ENCODE data around the gene CAMK2G. TPM values are rescaled to one million over a fixed set of nuclear protein-coding genes. Genes with fewer than 3 reads are reported as not detected.

Gene CAMK2G
- polyA plus RNA-seq, 1 experiment: 43.8 TPM

DNA sequence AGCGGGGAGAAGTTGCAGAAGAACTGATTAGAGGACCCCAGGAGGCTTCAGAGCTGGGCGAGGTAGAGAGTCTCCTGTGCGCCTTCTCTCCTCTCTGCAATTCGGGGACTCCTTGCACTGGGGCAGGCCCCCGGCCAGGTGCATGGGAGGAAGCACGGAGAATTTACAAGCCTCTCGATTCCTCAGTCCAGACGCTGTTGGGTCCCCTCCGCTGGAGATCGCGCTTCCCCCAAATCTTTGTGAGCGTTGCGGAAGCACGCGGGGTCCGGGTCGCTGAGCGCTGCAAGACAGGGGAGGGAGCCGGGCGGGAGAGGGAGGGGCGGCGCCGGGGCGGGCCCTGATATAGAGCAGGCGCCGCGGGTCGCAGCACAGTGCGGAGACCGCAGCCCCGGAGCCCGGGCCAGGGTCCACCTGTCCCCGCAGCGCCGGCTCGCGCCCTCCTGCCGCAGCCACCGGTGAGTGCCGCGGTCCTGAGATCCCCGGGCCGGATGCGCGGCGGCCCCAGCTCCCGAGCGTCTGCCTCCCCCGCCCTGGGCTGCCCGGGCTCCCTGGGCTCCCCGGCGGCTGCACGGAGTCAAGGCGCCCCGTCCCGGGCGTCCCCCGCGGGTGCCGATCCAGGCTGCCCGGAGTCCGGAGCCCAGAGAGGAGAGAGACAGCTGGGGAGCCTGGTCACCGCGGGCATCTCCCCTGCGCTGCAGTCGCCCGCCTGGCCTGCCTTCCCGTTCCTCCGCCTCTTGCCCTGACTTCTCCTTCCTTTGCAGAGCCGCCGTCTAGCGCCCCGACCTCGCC, 36.6 kb upstream of the CAMK2G start, which contains the start of gene PLAU:
Gene PLAU, plus strand, starts transcription at position 369 of the 789 bp plus-strand sequence. CDS start 424 bp downstream, outside the sequence.
- POLR2A ChIA-PET: no interaction called here
- Histone ChIP-seq H3K36me3 (ENCODE audit: control insufficient read depth, insufficient read depth, low read length) (peaks cover 18% of the 10 kb centered on the region), H3K4me3 (ENCODE audit: low read depth, low read length) (peak within 1 kb of the TSS; percentile 65), H3K27me3 (ENCODE audit: control insufficient read depth, insufficient read depth, low read length) (no peaks in the 10 kb centered on the region)
- DNase-seq (ENCODE audit: low read depth): no peak
- CTCF ChIA-PET: interaction anchor here (0.8 to 1.0 kb wide), 2 partner anchors 9 to 19 kb away, joined by 3 to 5 read pairs; no protein-coding TSS in a partner anchor
- TF ChIP-seq, protein P1, sequence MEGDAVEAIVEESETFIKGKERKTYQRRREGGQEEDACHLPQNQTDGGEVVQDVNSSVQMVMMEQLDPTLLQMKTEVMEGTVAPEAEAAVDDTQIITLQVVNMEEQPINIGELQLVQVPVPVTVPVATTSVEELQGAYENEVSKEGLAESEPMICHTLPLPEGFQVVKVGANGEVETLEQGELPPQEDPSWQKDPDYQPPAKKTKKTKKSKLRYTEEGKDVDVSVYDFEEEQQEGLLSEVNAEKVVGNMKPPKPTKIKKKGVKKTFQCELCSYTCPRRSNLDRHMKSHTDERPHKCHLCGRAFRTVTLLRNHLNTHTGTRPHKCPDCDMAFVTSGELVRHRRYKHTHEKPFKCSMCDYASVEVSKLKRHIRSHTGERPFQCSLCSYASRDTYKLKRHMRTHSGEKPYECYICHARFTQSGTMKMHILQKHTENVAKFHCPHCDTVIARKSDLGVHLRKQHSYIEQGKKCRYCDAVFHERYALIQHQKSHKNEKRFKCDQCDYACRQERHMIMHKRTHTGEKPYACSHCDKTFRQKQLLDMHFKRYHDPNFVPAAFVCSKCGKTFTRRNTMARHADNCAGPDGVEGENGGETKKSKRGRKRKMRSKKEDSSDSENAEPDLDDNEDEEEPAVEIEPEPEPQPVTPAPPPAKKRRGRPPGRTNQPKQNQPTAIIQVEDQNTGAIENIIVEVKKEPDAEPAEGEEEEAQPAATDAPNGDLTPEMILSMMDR (IDR thresholded peaks at IDR 0.05; ENCODE audit: insufficient read depth, low read depth, low read length): no peak

DNA sequence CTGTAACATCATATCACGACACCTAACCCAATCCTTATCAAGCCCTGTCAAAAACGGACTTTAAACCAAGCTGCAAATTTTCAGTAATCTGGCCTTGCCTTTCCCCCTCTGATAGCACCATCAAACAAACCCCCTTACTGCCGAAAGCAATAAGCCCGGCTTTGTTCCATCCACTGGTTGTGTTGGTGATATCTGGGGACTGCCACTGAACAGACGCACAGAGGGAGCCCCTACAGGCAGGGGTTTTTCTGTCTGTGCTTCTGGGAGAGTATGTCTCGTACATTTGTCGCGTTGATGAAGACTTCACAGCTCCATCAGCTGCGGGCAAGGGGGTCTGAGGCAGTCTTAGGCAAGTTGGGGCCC, 36.0 kb upstream of the CAMK2G start:
- CTCF ChIA-PET: interaction anchor here (1.0 kb wide), 1 partner anchor 19 kb away, joined by 3 read pairs; no protein-coding TSS in a partner anchor
- POLR2A ChIA-PET: no interaction called here
- Histone ChIP-seq H3K4me3 (ENCODE audit: low read depth, low read length) (peak overlapping the region; percentile 65), H3K27me3 (ENCODE audit: control insufficient read depth, insufficient read depth, low read length) (no peaks in the 10 kb centered on the region), H3K36me3 (ENCODE audit: control insufficient read depth, insufficient read depth, low read length) (peaks cover 14% of the 10 kb centered on the region)
- no peak for DNase-seq (ENCODE audit: low read depth)
- TF ChIP-seq, protein P1 (IDR thresholded peaks at IDR 0.05; ENCODE audit: insufficient read depth, low read depth, low read length): no peak

DNA sequence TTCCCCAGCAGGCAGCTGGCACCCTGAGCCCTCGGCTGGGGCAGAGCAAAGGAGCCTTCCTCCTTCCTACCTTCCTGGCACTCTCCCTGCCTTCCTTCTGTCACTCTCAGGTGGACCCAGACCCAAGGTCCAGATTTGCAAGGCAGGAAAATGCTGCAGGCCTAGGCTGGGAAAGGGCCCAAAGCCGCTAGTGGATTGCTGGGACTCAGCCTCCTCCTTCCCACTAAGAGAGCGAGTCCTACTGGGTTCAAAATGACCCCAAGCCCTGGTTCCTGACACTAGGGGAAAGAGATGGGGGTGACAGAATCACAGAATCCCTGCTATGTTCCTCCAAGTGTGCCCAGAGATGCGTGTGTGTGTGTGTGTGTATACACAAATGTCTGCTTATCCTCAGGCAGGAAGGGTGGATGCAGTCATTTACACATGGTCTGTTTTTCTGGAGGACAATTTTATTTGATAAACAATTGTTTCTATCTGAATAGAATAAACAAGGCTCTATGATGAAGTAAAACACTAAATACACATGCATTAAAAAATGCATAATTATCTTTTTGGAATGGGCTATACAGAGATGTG, 35.3 kb upstream of the CAMK2G start:
- Histone ChIP-seq H3K4me3 (ENCODE audit: low read depth, low read length) (no peak overlapping the region), H3K27me3 (ENCODE audit: control insufficient read depth, insufficient read depth, low read length) (no peaks in the 10 kb centered on the region), H3K36me3 (ENCODE audit: control insufficient read depth, insufficient read depth, low read length) (peaks cover 8% of the 10 kb centered on the region)
- TF ChIP-seq, protein P1 (IDR thresholded peaks at IDR 0.05; ENCODE audit: insufficient read depth, low read depth, low read length): no peak
- ChIA-PET CTCF (interaction anchor here (3.3 kb wide), 1 partner anchor 31 kb away, joined by 13 read pairs; no protein-coding TSS in a partner anchor), POLR2A (interaction anchor here (0.8 kb wide), 1 partner anchor 22 kb away, joined by 4 read pairs; no protein-coding TSS in a partner anchor)
- no peak for DNase-seq (ENCODE audit: low read depth)

DNA sequence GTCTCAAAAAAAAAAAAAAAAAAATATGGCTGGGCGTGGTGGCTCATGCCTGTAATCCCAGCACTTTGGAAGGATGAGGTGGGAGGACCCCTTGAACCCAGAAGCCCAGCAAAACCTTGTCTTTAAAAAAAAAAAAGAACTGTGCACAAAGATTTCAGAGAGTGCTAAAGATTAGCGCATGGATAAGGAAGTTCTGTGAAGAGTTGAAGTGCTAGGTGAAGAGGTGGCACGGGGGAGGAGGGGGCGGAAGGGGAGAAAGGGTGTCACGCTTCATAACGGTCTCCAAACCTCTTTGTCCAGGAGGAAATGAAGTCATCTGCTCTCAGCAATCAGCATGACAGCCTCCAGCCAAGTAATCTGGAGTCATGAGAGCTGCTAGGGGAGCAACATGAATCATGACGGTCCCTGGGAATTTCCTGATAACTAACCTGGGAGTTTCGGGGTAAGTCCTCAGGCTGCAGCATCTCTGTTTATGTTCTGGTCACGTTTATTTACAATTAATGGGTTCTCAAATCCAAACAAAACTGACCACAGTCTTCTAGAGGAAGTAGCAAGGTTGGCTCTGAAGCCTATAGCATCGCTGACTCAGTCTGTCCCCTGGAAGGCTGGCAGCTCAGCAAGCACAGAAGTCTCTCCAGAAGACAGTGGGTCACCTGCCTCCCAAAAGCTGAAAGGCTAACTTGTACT, 34.6 kb upstream of the CAMK2G start:
- Histone ChIP-seq H3K27me3 (ENCODE audit: control insufficient read depth, insufficient read depth, low read length) (no peaks in the 10 kb centered on the region), H3K36me3 (ENCODE audit: control insufficient read depth, insufficient read depth, low read length) (peaks cover 4% of the 10 kb centered on the region), H3K4me3 (ENCODE audit: low read depth, low read length) (no peak overlapping the region)
- ChIA-PET POLR2A (interaction anchor here (0.6 to 0.8 kb wide), 2 partner anchors 21 to 72 kb away, joined by 4 to 6 read pairs; no protein-coding TSS in a partner anchor), CTCF (interaction anchor here (3.3 kb wide), 1 partner anchor 32 kb away, joined by 13 read pairs; no protein-coding TSS in a partner anchor)
- peak; percentile 93 for DNase-seq (ENCODE audit: low read depth)
- TF ChIP-seq, protein P1 (IDR thresholded peaks at IDR 0.05; ENCODE audit: insufficient read depth, low read depth, low read length): no peak
